GM10847 (cell line): Measurements from ENCODE around the gene RTN4.

Experiments
- POLR2A ChIP-seq: IDR thresholded peaks from 2 replicates; pipeline ENCODE4 v1.6.1; 2011; ENCODE audit not compliant: insufficient read length; ENCODE audit errors: extremely low read depth

Gene RTN4

GRCh38 chr2:54945391-54946219, 104.6 kb downstream of the RTN4 start:
- no peak for TF ChIP-seq POLR2A

- no peak for TF ChIP-seq POLR2A
Measured at GRCh38 chr2:54944724-54945326, 105.4 kb downstream of the RTN4 start.

- no peak for TF ChIP-seq POLR2A
Measured at GRCh38 chr2:54942373-54942772, 107.9 kb downstream of the RTN4 start.

GRCh38 chr2:54941248-54941984, 108.8 kb downstream of the RTN4 start:
- no peak for TF ChIP-seq POLR2A

GRCh38 chr2:54940723-54941122, 109.5 kb downstream of the RTN4 start:
- no peak for TF ChIP-seq POLR2A

- TF ChIP-seq POLR2A: no peak
Measured at GRCh38 chr2:54939446-54940118, 110.7 kb downstream of the RTN4 start.

GRCh38 chr2:54936766-54937165, 113.5 kb downstream of the RTN4 start:
- no peak for TF ChIP-seq POLR2A

GRCh38 chr2:54935389-54935788, 114.9 kb downstream of the RTN4 start:
- no peak for TF ChIP-seq POLR2A

- TF ChIP-seq POLR2A: no peak
Measured at GRCh38 chr2:54931473-54931872, 118.8 kb downstream of the RTN4 start.

GRCh38 chr2:54928719-54929118, 121.5 kb downstream of the RTN4 start:
- no peak for TF ChIP-seq POLR2A

GRCh38 chr2:54927751-54928615, 122.3 kb downstream of the RTN4 start:
- TF ChIP-seq POLR2A: no peak

GRCh38 chr2:54927085-54927750, 123.0 kb downstream of the RTN4 start:
- no peak for TF ChIP-seq POLR2A

GRCh38 chr2:54925022-54925421, 125.2 kb downstream of the RTN4 start:
- TF ChIP-seq POLR2A: no peak

- no peak for TF ChIP-seq POLR2A
Measured at GRCh38 chr2:54924121-54924520, 126.1 kb downstream of the RTN4 start.
